Measurements from ENCODE around the gene HOXB9. TPM values are rescaled to one million over a fixed set of nuclear protein-coding genes. Genes with fewer than 3 reads are reported as not detected.

Gene HOXB9
- total RNA-seq, 2 experiments from 2014 or later = not detected

DNA sequence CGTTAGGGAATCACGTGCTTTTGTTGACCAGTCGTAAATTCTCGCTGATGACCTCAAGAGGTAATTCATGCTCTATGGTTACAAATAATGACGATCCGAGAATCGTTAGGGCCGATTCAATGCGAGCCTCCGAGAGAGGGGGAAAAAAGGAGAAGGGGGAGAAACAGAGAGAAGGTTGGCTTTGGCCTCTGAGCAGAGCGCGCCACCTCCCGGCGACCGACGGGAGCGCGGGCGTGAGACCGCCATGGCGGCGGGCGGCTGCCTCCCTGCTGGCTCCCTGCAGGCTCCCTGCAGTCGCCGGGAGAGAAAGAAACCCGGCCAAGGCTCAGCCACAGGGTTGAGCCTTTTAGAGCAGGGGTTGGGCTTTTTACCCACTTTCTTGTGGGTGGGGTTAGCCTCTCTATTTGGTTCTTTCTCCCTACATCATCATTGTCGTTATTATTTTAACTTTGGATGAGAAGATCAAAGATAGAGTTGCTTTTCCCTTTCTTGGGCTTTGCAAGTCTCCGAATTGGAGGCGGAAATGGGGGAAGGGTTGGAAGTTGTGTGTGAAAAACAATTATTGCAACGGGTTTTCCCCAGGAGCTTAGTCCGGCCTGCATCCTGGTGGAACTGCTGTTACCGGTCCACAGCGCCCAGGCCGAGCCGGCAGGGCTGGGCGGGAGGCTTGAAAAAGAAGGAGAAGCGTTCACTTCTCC, 32.2 kb downstream of the HOXB9 start:
- Mint-ChIP-seq H3K4me1 (ENCODE audit: low read depth) (peaks cover 46% of the 10 kb centered on the region), H3K27ac (no peak overlapping the region), H3K27me3 (peaks cover 98% of the 10 kb centered on the region), H3K4me3 (peak overlapping the region; percentile 74), H3K9me3 (no peaks in the 10 kb centered on the region), H3K36me3 (ENCODE audit: low read depth) (no peaks in the 10 kb centered on the region)
- peak; percentile 61 to 91 (median 82) for DNase-seq
- intact Hi-C loops (cut with DNase I, micrococcal nuclease) = loop anchor here (1.0 to 5.0 kb wide), 7 partner anchors 101 to 512 kb away; no protein-coding TSS in a partner anchor
- no peaks in the 10 kb centered on the region for H3K36me3 ChIP-seq (ENCODE audit: insufficient read depth, low read length)
- peak; percentile 74 for ATAC-seq (ENCODE audit: poor library complexity)
- peak overlapping the region; percentile 45 for H3K4me3 ChIP-seq (ENCODE audit: low read length)
- ChIA-PET CTCF (interaction anchor here (1.1 to 5.0 kb wide), 9 partner anchors 20 to 286 kb away, joined by 3 to 24 read pairs (median 13); no protein-coding TSS in a partner anchor), POLR2A (interaction anchor here (0.9 to 1.5 kb wide), 4 partner anchors 25 to 420 kb away, joined by 3 to 5 read pairs (median 4); no protein-coding TSS in a partner anchor)
- H3K4me1 ChIP-seq (ENCODE audit: insufficient read depth, low read length) = peaks cover 53% of the 10 kb centered on the region
- no peak overlapping the region for H3K27ac ChIP-seq (ENCODE audit: low read depth in 1 of 2, low read length in 2 of 2)
- peaks cover 0 to 24% of the 10 kb centered on the region in 2 experiments for H3K9me3 ChIP-seq (ENCODE audit: control insufficient read depth in 1 of 2, insufficient read depth in 1 of 2, low read length in 2 of 2)
- TF ChIP-seq, protein P1, sequence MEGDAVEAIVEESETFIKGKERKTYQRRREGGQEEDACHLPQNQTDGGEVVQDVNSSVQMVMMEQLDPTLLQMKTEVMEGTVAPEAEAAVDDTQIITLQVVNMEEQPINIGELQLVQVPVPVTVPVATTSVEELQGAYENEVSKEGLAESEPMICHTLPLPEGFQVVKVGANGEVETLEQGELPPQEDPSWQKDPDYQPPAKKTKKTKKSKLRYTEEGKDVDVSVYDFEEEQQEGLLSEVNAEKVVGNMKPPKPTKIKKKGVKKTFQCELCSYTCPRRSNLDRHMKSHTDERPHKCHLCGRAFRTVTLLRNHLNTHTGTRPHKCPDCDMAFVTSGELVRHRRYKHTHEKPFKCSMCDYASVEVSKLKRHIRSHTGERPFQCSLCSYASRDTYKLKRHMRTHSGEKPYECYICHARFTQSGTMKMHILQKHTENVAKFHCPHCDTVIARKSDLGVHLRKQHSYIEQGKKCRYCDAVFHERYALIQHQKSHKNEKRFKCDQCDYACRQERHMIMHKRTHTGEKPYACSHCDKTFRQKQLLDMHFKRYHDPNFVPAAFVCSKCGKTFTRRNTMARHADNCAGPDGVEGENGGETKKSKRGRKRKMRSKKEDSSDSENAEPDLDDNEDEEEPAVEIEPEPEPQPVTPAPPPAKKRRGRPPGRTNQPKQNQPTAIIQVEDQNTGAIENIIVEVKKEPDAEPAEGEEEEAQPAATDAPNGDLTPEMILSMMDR (IDR thresholded peaks at IDR 0.05) = peak; percentile 83
- H3K27me3 ChIP-seq (ENCODE audit: control insufficient read depth in 1 of 2, insufficient read depth in 2 of 2, low read length in 2 of 2) = peaks cover 83 to 94% of the 10 kb centered on the region in 2 experiments

- H3K36me3 ChIP-seq (ENCODE audit: insufficient read depth, low read length) = no peaks in the 10 kb centered on the region
- peaks cover 98% of the 10 kb centered on the region for H3K27me3 Mint-ChIP-seq
- peak in 3 of 14 experiments; percentile 47 to 53 (median 47) for DNase-seq
- H3K4me3 ChIP-seq (ENCODE audit: low read length) = peak within 1 kb of the TSS; percentile 45
- ChIA-PET CTCF (interaction anchor here (0.5 to 5.0 kb wide), 14 partner anchors 10 to 285 kb away, joined by 3 to 24 read pairs (median 6); no protein-coding TSS in a partner anchor), POLR2A (interaction anchor here (0.5 to 1.5 kb wide), 8 partner anchors 17 to 419 kb away, joined by 3 to 6 read pairs (median 4); no protein-coding TSS in a partner anchor)
- H3K27me3 ChIP-seq (ENCODE audit: control insufficient read depth in 1 of 2, insufficient read depth in 2 of 2, low read length in 2 of 2) = peaks cover 83 to 94% of the 10 kb centered on the region in 2 experiments
- H3K4me1 Mint-ChIP-seq (ENCODE audit: low read depth) = peaks cover 39% of the 10 kb centered on the region
- no peaks in the 10 kb centered on the region for H3K9me3 Mint-ChIP-seq
- intact Hi-C loops (cut with DNase I, micrococcal nuclease) = loop anchor here (1.0 to 5.0 kb wide), 6 partner anchors 100 to 511 kb away; no protein-coding TSS in a partner anchor
- H3K27ac Mint-ChIP-seq = no peak within 1 kb of the TSS
- H3K4me1 ChIP-seq (ENCODE audit: insufficient read depth, low read length) = peaks cover 51% of the 10 kb centered on the region
- ATAC-seq (ENCODE audit: poor library complexity) = peak; percentile 19
- peaks cover 0 to 24% of the 10 kb centered on the region in 2 experiments for H3K9me3 ChIP-seq (ENCODE audit: control insufficient read depth in 1 of 2, insufficient read depth in 1 of 2, low read length in 2 of 2)
- H3K4me3 Mint-ChIP-seq = peak within 1 kb of the TSS; percentile 74
- no peak within 1 kb of the TSS for H3K27ac ChIP-seq (ENCODE audit: low read depth in 1 of 2, low read length in 2 of 2)
- TF ChIP-seq, protein P1 (IDR thresholded peaks at IDR 0.05) = no peak
- no peaks in the 10 kb centered on the region for H3K36me3 Mint-ChIP-seq (ENCODE audit: low read depth)
These were observed 32.9 kb downstream of the HOXB9 start, which contains the start of gene HOXB5 for GRCh38 chr17:48593126-48593829. HOXB5 (minus strand) TSS chr17:48593779; CDS start chr17:48593682, 97 bp downstream.

DNA sequence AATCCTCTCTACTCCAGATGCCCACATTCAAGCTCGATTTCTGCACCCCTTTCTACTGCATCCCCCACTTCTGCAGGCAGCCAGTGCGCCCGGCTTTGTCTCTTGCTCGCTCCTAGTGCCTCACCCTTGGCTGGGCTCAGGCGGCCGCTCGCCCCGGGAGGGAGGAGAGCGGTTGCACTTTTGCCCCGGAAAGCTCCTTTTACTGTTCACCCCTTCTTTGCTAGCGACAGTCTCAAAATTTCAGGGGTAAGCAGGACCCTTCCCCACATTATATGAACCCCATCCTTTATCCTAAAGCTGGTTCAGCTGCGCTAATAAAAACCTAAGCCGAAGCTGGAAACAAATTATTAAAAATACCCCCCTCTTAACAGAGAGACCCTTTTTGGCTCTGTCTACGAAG, 33.6 kb downstream of the HOXB9 start:
- ChIA-PET POLR2A (interaction anchor here (0.5 to 1.5 kb wide), 6 partner anchors 18 to 419 kb away, joined by 3 to 6 read pairs (median 4); no protein-coding TSS in a partner anchor), CTCF (interaction anchor here (0.8 to 5.0 kb wide), 10 partner anchors 10 to 284 kb away, joined by 3 to 24 read pairs (median 12); no protein-coding TSS in a partner anchor)
- intact Hi-C loops (cut with DNase I, micrococcal nuclease) = loop anchor here (2.0 to 5.0 kb wide), 5 partner anchors 100 to 510 kb away; no protein-coding TSS in a partner anchor
- peak overlapping the region; percentile 74 for H3K4me3 Mint-ChIP-seq
- peaks cover 32% of the 10 kb centered on the region for H3K4me1 Mint-ChIP-seq (ENCODE audit: low read depth)
- H3K27me3 Mint-ChIP-seq = peaks cover 98% of the 10 kb centered on the region
- H3K27me3 ChIP-seq (ENCODE audit: control insufficient read depth in 1 of 2, insufficient read depth in 2 of 2, low read length in 2 of 2) = peaks cover 84 to 95% of the 10 kb centered on the region in 2 experiments
- no peaks in the 10 kb centered on the region for H3K9me3 Mint-ChIP-seq
- H3K4me1 ChIP-seq (ENCODE audit: insufficient read depth, low read length) = peaks cover 44% of the 10 kb centered on the region
- H3K27ac Mint-ChIP-seq = no peak overlapping the region
- no peak overlapping the region for H3K27ac ChIP-seq (ENCODE audit: low read depth in 1 of 2, low read length in 2 of 2)
- ATAC-seq (ENCODE audit: poor library complexity) (no peak), DNase-seq (peak in 2 of 14 experiments; percentile 27 to 46)
- TF ChIP-seq, protein P1 (IDR thresholded peaks at IDR 0.05) = no peak
- H3K36me3 Mint-ChIP-seq (ENCODE audit: low read depth) = no peaks in the 10 kb centered on the region
- peak overlapping the region; percentile 45 for H3K4me3 ChIP-seq (ENCODE audit: low read length)
- no peaks in the 10 kb centered on the region for H3K36me3 ChIP-seq (ENCODE audit: insufficient read depth, low read length)
- peaks cover 0 to 20% of the 10 kb centered on the region in 2 experiments for H3K9me3 ChIP-seq (ENCODE audit: control insufficient read depth in 1 of 2, insufficient read depth in 1 of 2, low read length in 2 of 2)

All from CD4-positive, alpha-beta T cell (primary cell).